Measurements from ENCODE around the gene TRERF1.

GRCh38 chr6:42197555-42198362 is 254.0 kb downstream of the TRERF1 start:
- no peak for TF ChIP-seq CTCF (IDR thresholded peaks at IDR 0.05)
- TF ChIP-seq POLR2A (IDR thresholded peaks at IDR 0.05) = no peak
